OCI-LY7 (cell line): ENCODE results near the gene DHX15.

Experiments used
- CTCF ChIP-seq: fragments of 200-600 bp; sonication (generic); conservative IDR thresholded peaks from 2 replicates; pipeline ENCODE4 v1.5.1; 2014; ENCODE audit warnings: mild to moderate bottlenecking, antibody characterized with exemption, low read length, moderate library complexity, mixed read lengths
- EZH2phosphoT487 ChIP-seq: fragments of 200-600 bp; sonication (generic); IDR thresholded peaks from 2 replicates; pipeline ENCODE4 v1.6.1; 2018; ENCODE audit warnings: low read depth, borderline replicate concordance, mild to moderate bottlenecking, mixed run types, antibody characterized with exemption, low read length, moderate library complexity, mixed read lengths

DNA sequence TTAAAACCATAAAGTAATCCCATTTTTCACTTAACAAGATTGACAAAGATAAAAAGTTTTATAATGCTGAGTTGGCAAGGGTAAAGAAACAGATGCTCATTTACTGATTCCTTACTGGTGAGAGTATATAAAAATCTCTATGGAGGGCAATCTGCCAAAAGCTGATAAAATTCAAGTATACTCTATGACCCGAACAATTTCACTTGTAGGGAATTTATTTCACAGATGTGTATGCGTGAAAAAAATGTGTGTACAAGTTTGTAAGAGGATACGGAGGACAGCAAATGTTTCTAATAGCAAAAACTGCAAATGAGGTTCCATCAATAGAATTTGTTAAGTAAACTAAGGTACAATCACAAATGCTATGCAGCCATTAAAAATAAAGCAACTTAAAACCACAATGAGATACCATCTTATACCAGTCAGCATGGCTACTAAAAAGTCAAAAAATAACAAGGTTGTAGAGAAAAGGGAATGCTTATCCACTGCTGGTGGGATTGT is 23.4 kb downstream of the DHX15 start:
- no peak for TF ChIP-seq CTCF
- no peak for TF ChIP-seq EZH2phosphoT487
